WTC11 (cell line): ENCODE data around the gene ETV6. TPM values are rescaled to one million over a fixed set of nuclear protein-coding genes. Genes with fewer than 3 reads are reported as not detected.

Experiments used
- ATAC-seq: fragments of 200-7000 bp; cut with Tn5 transposase; 2 replicates; pipeline ENCODE4 v1.10.0; 2021; ENCODE audit warnings: mild to moderate bottlenecking, moderate library complexity
- CTCF ChIA-PET: fragments of 300-600 bp; sonication (Branson Sonifier 250); formaldehyde crosslinking; loops from one replicate; lab custom pipeline; 2021; ENCODE audit warnings: antibody characterized with exemption; lab: Charles Lee
- POLR2A ChIA-PET: fragments of 350-600 bp; sonication (Branson Sonifier 250); formaldehyde crosslinking; loops from one replicate; lab custom pipeline; 2021; ENCODE audit warnings: antibody characterized with exemption; lab: Charles Lee
- DNase-seq: peaks from one replicate; pipeline ENCODE4 v3.0.0; 2021; ENCODE audit warnings: low spot score
- H3K27ac Mint-ChIP-seq: 2 replicates; pipeline ENCODE4 v1.8.0; 2021; ENCODE audit warnings: mixed read lengths
- H3K27me3 Mint-ChIP-seq: 2 replicates; pipeline ENCODE4 v1.8.0; 2021; ENCODE audit warnings: low read depth, mild to moderate bottlenecking, moderate library complexity, mixed read lengths
- H3K36me3 Mint-ChIP-seq: 2 replicates; pipeline ENCODE4 v1.8.0; 2021; ENCODE audit warnings: mixed read lengths
- H3K4me1 Mint-ChIP-seq: 2 replicates; pipeline ENCODE4 v1.8.0; 2022; ENCODE audit warnings: mixed read lengths
- H3K4me3 Mint-ChIP-seq: 2 replicates; pipeline ENCODE4 v1.8.0; 2021; ENCODE audit warnings: mild to moderate bottlenecking, moderate library complexity, mixed read lengths
- H3K9me3 Mint-ChIP-seq: 2 replicates; pipeline ENCODE4 v1.8.0; 2021; ENCODE audit warnings: mixed read lengths
- ATF1 ChIP-seq: sonication (generic); formaldehyde crosslinking; IDR thresholded peaks from 2 replicates; pipeline ENCODE4 v1.8.1; 2023; ENCODE audit warnings: mild to moderate bottlenecking, moderate library complexity, missing genetic modification reagents
- CBFB ChIP-seq: sonication (generic); formaldehyde crosslinking; IDR thresholded peaks from 2 replicates; pipeline ENCODE4 v1.8.1; 2022; ENCODE audit warnings: mild to moderate bottlenecking, low read depth, missing genetic modification reagents
- CREB1 ChIP-seq: sonication (generic); formaldehyde crosslinking; IDR thresholded peaks from 2 replicates; pipeline ENCODE4 v1.8.0; 2023; ENCODE audit warnings: mild to moderate bottlenecking, missing genetic modification reagents
- E2F4 ChIP-seq: sonication (generic); formaldehyde crosslinking; IDR thresholded peaks from 2 replicates; pipeline ENCODE4 v1.8.1; 2022; ENCODE audit warnings: low read depth, mild to moderate bottlenecking, moderate library complexity, missing genetic modification reagents, borderline replicate concordance
- EMX1 ChIP-seq: fragments of 250-450 bp; sonication (Bioruptor Pico); IDR thresholded peaks from 2 replicates; pipeline ENCODE4 v1.8.0; 2021; ENCODE audit warnings: mild to moderate bottlenecking
- ETV6 ChIP-seq: sonication (generic); formaldehyde crosslinking; IDR thresholded peaks from 2 replicates; pipeline ENCODE4 v1.8.1; 2022; ENCODE audit warnings: mild to moderate bottlenecking, missing genetic modification reagents
- FOXK1 ChIP-seq: sonication (generic); formaldehyde crosslinking; IDR thresholded peaks from 2 replicates; pipeline ENCODE4 v1.8.0; 2022; ENCODE audit warnings: mild to moderate bottlenecking, moderate library complexity, missing genetic modification reagents
- FOXP1 ChIP-seq: sonication (generic); formaldehyde crosslinking; IDR thresholded peaks from 2 replicates; pipeline ENCODE4 v1.8.0; 2022; ENCODE audit warnings: missing genetic modification reagents, mild to moderate bottlenecking, moderate library complexity, borderline replicate concordance
- GABPB1 ChIP-seq: sonication (generic); formaldehyde crosslinking; IDR thresholded peaks from 2 replicates; pipeline ENCODE4 v1.8.1; 2023; ENCODE audit warnings: mild to moderate bottlenecking, missing genetic modification reagents
- JAZF1 ChIP-seq: fragments of 250-450 bp; sonication (Bioruptor Pico); IDR thresholded peaks from 2 replicates; pipeline ENCODE4 v1.9.0; 2021; ENCODE audit warnings: moderate library complexity, mild to moderate bottlenecking, inconsistent platforms
- MAX ChIP-seq: sonication (generic); formaldehyde crosslinking; IDR thresholded peaks from 2 replicates; pipeline ENCODE4 v1.8.0; 2022; ENCODE audit warnings: mild to moderate bottlenecking, missing genetic modification reagents
- MXD4 ChIP-seq: fragments of 250-450 bp; sonication (Bioruptor Pico); IDR thresholded peaks from 2 replicates; pipeline ENCODE4 v1.8.0; 2021; ENCODE audit warnings: mild to moderate bottlenecking, moderate library complexity, borderline replicate concordance
- NFATC4 ChIP-seq: fragments of 250-450 bp; sonication (Bioruptor Pico); IDR thresholded peaks from 2 replicates; pipeline ENCODE4 v1.9.0; 2021; ENCODE audit warnings: mild to moderate bottlenecking
- NFE2L1 ChIP-seq: sonication (generic); formaldehyde crosslinking; IDR thresholded peaks from 2 replicates; pipeline ENCODE4 v1.8.1; 2023; ENCODE audit warnings: missing genetic modification reagents
- NR3C1 ChIP-seq: sonication (generic); formaldehyde crosslinking; conservative IDR thresholded peaks from 2 replicates; pipeline ENCODE4 v1.8.1; 2023; ENCODE audit warnings: low read depth, mild to moderate bottlenecking, missing genetic modification reagents
- OVOL2 ChIP-seq: fragments of 250-450 bp; sonication (Bioruptor Pico); IDR thresholded peaks from 2 replicates; pipeline ENCODE4 v1.9.0; 2021; ENCODE audit warnings: mild to moderate bottlenecking, borderline replicate concordance
- PRRX2 ChIP-seq: fragments of 250-450 bp; sonication (Bioruptor Pico); IDR thresholded peaks from 2 replicates; pipeline ENCODE4 v1.8.0; 2021; ENCODE audit warnings: mild to moderate bottlenecking
- SOX15 ChIP-seq: fragments of 250-450 bp; sonication (Bioruptor Pico); IDR thresholded peaks from 2 replicates; pipeline ENCODE4 v1.9.0; 2021; ENCODE audit warnings: mild to moderate bottlenecking
- ZBTB43 ChIP-seq: sonication (generic); formaldehyde crosslinking; IDR thresholded peaks from 2 replicates; pipeline ENCODE4 v1.8.1; 2023; ENCODE audit warnings: mild to moderate bottlenecking, missing genetic modification reagents
- ZMAT4 ChIP-seq: fragments of 250-450 bp; sonication (Bioruptor Pico); IDR thresholded peaks from 2 replicates; pipeline ENCODE4 v1.9.0; 2021; ENCODE audit warnings: mild to moderate bottlenecking
- ZNF396 ChIP-seq: fragments of 250-450 bp; sonication (Bioruptor Pico); IDR thresholded peaks from 2 replicates; pipeline ENCODE4 v1.8.0; 2021; ENCODE audit warnings: mild to moderate bottlenecking, moderate library complexity, borderline replicate concordance
- ZNF423 ChIP-seq: fragments of 250-450 bp; sonication (Bioruptor Pico); IDR thresholded peaks from 2 replicates; pipeline ENCODE4 v2.1.2; 2022; ENCODE audit warnings: mild to moderate bottlenecking, moderate library complexity
- ZNF425 ChIP-seq: fragments of 250-450 bp; sonication (Bioruptor Pico); conservative IDR thresholded peaks from 2 replicates; pipeline ENCODE4 v1.9.0; 2021; ENCODE audit warnings: mild to moderate bottlenecking
- ZNF532 ChIP-seq: fragments of 250-450 bp; sonication (Bioruptor Pico); IDR thresholded peaks from 2 replicates; pipeline ENCODE4 v1.9.0; 2021; ENCODE audit warnings: mild to moderate bottlenecking, borderline replicate concordance
- ZNF671 ChIP-seq: fragments of 250-450 bp; sonication (Bioruptor Pico); IDR thresholded peaks from 2 replicates; pipeline ENCODE4 v1.8.0; 2021; ENCODE audit warnings: mild to moderate bottlenecking
- total RNA-seq: library from RNA; stranded (reverse); gene quantifications from 3 replicates; pipeline ENCODE4 v1.2.3, GENCODE V29; 2021

ETV6 gene
- total RNA-seq, 1 experiment from 2014 or later = 23.5 TPM

- no peaks in the 10 kb centered on the region for H3K36me3 Mint-ChIP-seq
- no peak for TF ChIP-seq SOX15
- TF ChIP-seq JAZF1 (CRISPR knock-in tag) = no peak
- TF ChIP-seq ZNF396 (CRISPR knock-in tag) = no peak
- TF ChIP-seq NFE2L1 (CRISPR knock-in tag) = no peak
- no peak for TF ChIP-seq PRRX2 (CRISPR knock-in tag)
- ATAC-seq (no peak), DNase-seq (no peak)
- ChIA-PET CTCF (interaction anchor here (0.7 to 3.1 kb wide), 3 partner anchors 49 to 346 kb away, joined by 3 to 9 read pairs (median 3); no protein-coding TSS in a partner anchor), POLR2A (no interaction called here)
- H3K4me1 Mint-ChIP-seq = peaks cover 35% of the 10 kb centered on the region
- no peak overlapping the region for H3K27ac Mint-ChIP-seq
- no peaks in the 10 kb centered on the region for H3K9me3 Mint-ChIP-seq
- no peaks in the 10 kb centered on the region for H3K27me3 Mint-ChIP-seq
- no peak overlapping the region for H3K4me3 Mint-ChIP-seq
These were observed 38.1 kb downstream of the ETV6 start for GRCh38 chr12:11687528-11687927.

- Mint-ChIP-seq H3K4me1 (peaks cover 35% of the 10 kb centered on the region), H3K9me3 (no peaks in the 10 kb centered on the region), H3K27ac (no peak overlapping the region), H3K27me3 (no peaks in the 10 kb centered on the region)
- no peak; the same call in 1 of the 2 replicates for ATAC-seq
- CTCF ChIA-PET = interaction anchor here (0.6 to 3.1 kb wide), 3 partner anchors 329 to 657 kb away, joined by 3 to 9 read pairs (median 3); no protein-coding TSS in a partner anchor
- TF ChIP-seq ZBTB43 (no peak), FOXP1 (no peak), NR3C1 (CRISPR knock-in tag) (no peak), GABPB1 (CRISPR knock-in tag) (no peak), NFATC4 (CRISPR knock-in tag) (no peak)
- TF ChIP-seq, all 79 proteins: peak for 0
- POLR2A ChIA-PET = no interaction called here
- H3K4me3 Mint-ChIP-seq = no peak overlapping the region
- no peak for DNase-seq
- H3K36me3 Mint-ChIP-seq = no peaks in the 10 kb centered on the region
These were observed 38.9 kb downstream of the ETV6 start for GRCh38 chr12:11688379-11688778.

GRCh38 chr12:11688831-11689230 is 39.4 kb downstream of the ETV6 start:
- no peak for ATAC-seq
- Mint-ChIP-seq H3K4me1 (peaks cover 37% of the 10 kb centered on the region), H3K27me3 (no peaks in the 10 kb centered on the region), H3K4me3 (no peak overlapping the region), H3K27ac (no peak overlapping the region), H3K9me3 (no peaks in the 10 kb centered on the region), H3K36me3 (no peaks in the 10 kb centered on the region)
- DNase-seq = no peak
- ChIA-PET POLR2A (no interaction called here), CTCF (interaction anchor here (0.6 to 3.1 kb wide), 2 partner anchors 344 to 657 kb away, joined by 3 to 9 read pairs; no protein-coding TSS in a partner anchor)
- TF ChIP-seq E2F4 (no peak), CREB1 (CRISPR knock-in tag) (no peak), CBFB (CRISPR knock-in tag) (no peak), ZMAT4 (CRISPR knock-in tag) (no peak), EMX1 (CRISPR knock-in tag) (no peak), NFE2L1 (CRISPR knock-in tag) (no peak), FOXK1 (CRISPR knock-in tag) (no peak), ATF1 (CRISPR knock-in tag) (no peak), MXD4 (CRISPR knock-in tag) (no peak), OVOL2 (no peak), ZNF671 (CRISPR knock-in tag) (no peak), MAX (CRISPR knock-in tag) (no peak), ZNF423 (CRISPR knock-in tag) (no peak), ZNF425 (CRISPR knock-in tag) (no peak), ZNF532 (CRISPR knock-in tag) (no peak), ETV6 (no peak)
